Vagina (tissue), 2 donors: ENCODE measurements around the gene MMP23B. TPM values are rescaled to one million over a fixed set of nuclear protein-coding genes. Genes with fewer than 3 reads are reported as not detected.
A peak's percentile ranks its signal among the peaks of the same experiment; 100 is the strongest.

ENCODE experiments used
- DNase-seq, 2 donors: peaks; one replicate each; pipeline ENCODE4 v3.0.0-alpha.2; 2017; ENCODE audit errors: extremely low spot score in 2 of 2
- H3K27ac ChIP-seq: fragments of 200-600 bp; sonication (generic); one replicate; pipeline ENCODE4 v1.5.1; 2019
- H3K27me3 ChIP-seq: fragments of 200-600 bp; sonication (generic); one replicate; pipeline ENCODE4 v1.5.1; 2019
- H3K36me3 ChIP-seq, 2 donors: fragments of 200-600 bp; sonication (generic); one replicate each; pipeline ENCODE4 v1.5.1; 2017 to 2019
- H3K4me1 ChIP-seq: fragments of 200-600 bp; sonication (generic); one replicate; pipeline ENCODE4 v1.5.1; 2019
- H3K4me3 ChIP-seq, 2 donors: fragments of 200-600 bp; sonication (generic); 1 replicate in 1 of 2; 2 replicates in 1 of 2; pipeline ENCODE4 v1.5.1; 2016 to 2019
- H3K9me3 ChIP-seq: fragments of 200-600 bp; sonication (generic); one replicate; pipeline ENCODE4 v1.5.1; 2019
- CTCF ChIP-seq, 3 experiments: fragments of 450-650 bp in 2 of 3; fragments of 200-600 bp in 1 of 3; sonication (generic) in 1 of 3; IDR thresholded peaks; one replicate each; pipeline ENCODE4 v1.5.1; 2017 to 2019; ENCODE audit warnings: antibody characterized with exemption in 3 of 3, mild to moderate bottlenecking in 2 of 3, moderate library complexity in 2 of 3
- POLR2A ChIP-seq, 2 donors: fragments of 450-650 bp; IDR thresholded peaks; one replicate each; pipeline ENCODE4 v1.6.1; 2017; ENCODE audit warnings: antibody characterized with exemption in 2 of 2, mild to moderate bottlenecking in 2 of 2, moderate library complexity in 2 of 2
- POLR2AphosphoS5 ChIP-seq, 2 donors: sonication (generic); formaldehyde crosslinking; IDR thresholded peaks; one replicate each; pipeline ENCODE4 v1.9.0; 2017; ENCODE audit warnings: antibody characterized with exemption in 2 of 2, mild to moderate bottlenecking in 2 of 2, low read depth in 1 of 2; ENCODE audit not compliant: insufficient read depth in 1 of 2
- intact Hi-C: fragments of 100-400 bp; cut with DNase I; formaldehyde crosslinking; loops from one replicate; pipeline ENCODE4 v1.15.1; 2023
- total RNA-seq: library from RNA; depleted of rRNA; stranded (reverse); fragments of >200 nt; gene quantifications from one replicate; pipeline ENCODE4 v1.2.3, GENCODE V29; 2016

The MMP23B gene
- total RNA-seq, 1 donor from 2014 or later, result 42.7 TPM

GRCh38 chr1:1614204-1614953, 17.6 kb upstream of the MMP23B start:
- DNase-seq, result no peak
- Histone ChIP-seq H3K36me3 (peaks cover 0 to 9% of the 10 kb centered on the region in 2 donors), H3K27ac (peak overlapping the region; percentile 100), H3K4me1 (peaks cover 35% of the 10 kb centered on the region), H3K9me3 (no peaks in the 10 kb centered on the region), H3K4me3 (peak overlapping the region; percentile 92 to 94), H3K27me3 (no peaks in the 10 kb centered on the region)
- intact Hi-C loops, result loop anchor here (2.0 kb wide), 1 partner anchor 34 kb away; no protein-coding TSS in a partner anchor
- TF ChIP-seq CTCF (IDR thresholded peaks at IDR 0.05), result no peak
- no peak for TF ChIP-seq POLR2A (IDR thresholded peaks at IDR 0.05)
- TF ChIP-seq POLR2AphosphoS5 (IDR thresholded peaks at IDR 0.05; ENCODE audit: insufficient read depth in 1 of 2, low read depth in 1 of 2), result no peak

GRCh38 chr1:1614954-1615255, 17.1 kb upstream of the MMP23B start:
- no peaks in the 10 kb centered on the region for H3K27me3 ChIP-seq
- TF ChIP-seq POLR2A (IDR thresholded peaks at IDR 0.05) (no peak), POLR2AphosphoS5 (IDR thresholded peaks at IDR 0.05; ENCODE audit: insufficient read depth in 1 of 2, low read depth in 1 of 2) (no peak), CTCF (IDR thresholded peaks at IDR 0.05) (no peak)
- intact Hi-C loops, result loop anchor here (2.0 kb wide), 1 partner anchor 34 kb away; no protein-coding TSS in a partner anchor
- H3K4me3 ChIP-seq, result peak overlapping the region; percentile 92 to 94
- peak overlapping the region; percentile 100 for H3K27ac ChIP-seq
- H3K36me3 ChIP-seq, result peaks cover 0 to 9% of the 10 kb centered on the region in 2 donors
- no peak for DNase-seq
- peaks cover 40% of the 10 kb centered on the region for H3K4me1 ChIP-seq
- H3K9me3 ChIP-seq, result no peaks in the 10 kb centered on the region

GRCh38 chr1:1615256-1616044, 16.5 kb upstream of the MMP23B start, which contains the start of gene MIB2:
TSS of gene MIB2 (plus strand) at chr1:1615500. CDS start at chr1:1623453, 7,953 bp downstream.
- Histone ChIP-seq H3K27me3 (no peaks in the 10 kb centered on the region), H3K27ac (peak within 1 kb of the TSS; percentile 100), H3K9me3 (no peaks in the 10 kb centered on the region), H3K36me3 (peaks cover 0 to 9% of the 10 kb centered on the region in 2 donors), H3K4me1 (peaks cover 40% of the 10 kb centered on the region), H3K4me3 (peak within 1 kb of the TSS; percentile 92 to 94)
- intact Hi-C loops, result loop anchor here (2.0 kb wide), 1 partner anchor 33 kb away; no protein-coding TSS in a partner anchor
- DNase-seq, result no peak
- peak in 1 of 2 donors; percentile 69 for TF ChIP-seq POLR2A (IDR thresholded peaks at IDR 0.05)
- no peak for TF ChIP-seq CTCF (IDR thresholded peaks at IDR 0.05)
- TF ChIP-seq POLR2AphosphoS5 (IDR thresholded peaks at IDR 0.05; ENCODE audit: insufficient read depth in 1 of 2, low read depth in 1 of 2), result peak; percentile 81 to 89

GRCh38 chr1:1616045-1616790, 15.8 kb upstream of the MMP23B start:
- peak overlapping the region; percentile 100 for H3K27ac ChIP-seq
- H3K36me3 ChIP-seq, result peaks cover 0 to 9% of the 10 kb centered on the region in 2 donors
- no peaks in the 10 kb centered on the region for H3K27me3 ChIP-seq
- no peak for DNase-seq
- no peaks in the 10 kb centered on the region for H3K9me3 ChIP-seq
- H3K4me1 ChIP-seq, result peaks cover 40% of the 10 kb centered on the region
- TF ChIP-seq POLR2AphosphoS5 (IDR thresholded peaks at IDR 0.05; ENCODE audit: insufficient read depth in 1 of 2, low read depth in 1 of 2) (no peak), CTCF (IDR thresholded peaks at IDR 0.05) (no peak), POLR2A (IDR thresholded peaks at IDR 0.05) (no peak)
- intact Hi-C loops, result no loop called here
- H3K4me3 ChIP-seq, result peak overlapping the region; percentile 92 to 94
